Fibroblast of villous mesenchyme (primary cell): ENCODE data around the gene TPMT. TPM values are rescaled to one million over a fixed set of nuclear protein-coding genes. Genes with fewer than 3 reads are reported as not detected.

Experiments
- DNase-seq: peaks from one replicate; pipeline ENCODE4 v3.0.0-alpha.2; 2010; ENCODE audit warnings: low read depth
- H3K4me3 ChIP-seq: 2 replicates; pipeline ENCODE4 v1.5.1; 2011; ENCODE audit warnings: low read depth, mild to moderate bottlenecking, low read length
- CTCF ChIP-seq: IDR thresholded peaks from 2 replicates; pipeline ENCODE4 v1.5.1; 2012; ENCODE audit warnings: low read depth, mild to moderate bottlenecking, low read length; ENCODE audit not compliant: insufficient read depth
- total RNA-seq: library from RNA; depleted of rRNA; stranded (reverse); fragments of >200 nt; gene quantifications from 2 replicates; pipeline ENCODE4 v1.2.3, GENCODE V29; 2012

The TPMT gene
- total RNA-seq, 1 donor: 16.4 TPM

- H3K4me3 ChIP-seq: no peak overlapping the region
- no peak for TF ChIP-seq CTCF
- DNase-seq: no peak
Measured at GRCh38 chr6:18102783-18103509, 51.9 kb downstream of the TPMT start.

- no peak for TF ChIP-seq CTCF
- H3K4me3 ChIP-seq: no peak overlapping the region
- no peak for DNase-seq
Measured at GRCh38 chr6:18101873-18102272, 53.0 kb downstream of the TPMT start.

- no peak for DNase-seq
- no peak for TF ChIP-seq CTCF
- H3K4me3 ChIP-seq: no peak overlapping the region
Measured at GRCh38 chr6:18101271-18101670, 53.6 kb downstream of the TPMT start.

GRCh38 chr6:18100296-18100695, 54.6 kb downstream of the TPMT start:
- TF ChIP-seq CTCF: no peak
- no peak overlapping the region for H3K4me3 ChIP-seq
- DNase-seq: no peak

- DNase-seq: no peak
- no peak overlapping the region for H3K4me3 ChIP-seq
- TF ChIP-seq CTCF: no peak
Measured at GRCh38 chr6:18099511-18099910, 55.4 kb downstream of the TPMT start.

- no peak overlapping the region for H3K4me3 ChIP-seq
- TF ChIP-seq CTCF: no peak
- no peak for DNase-seq
Measured at GRCh38 chr6:18096423-18096822, 58.5 kb downstream of the TPMT start.

- no peak for DNase-seq
- no peak overlapping the region for H3K4me3 ChIP-seq
- no peak for TF ChIP-seq CTCF
Measured at GRCh38 chr6:18091382-18091781, 63.5 kb downstream of the TPMT start.
